Occipital lobe (tissue), 2 donors: Measurements from ENCODE around the gene ZNF212. TPM values are rescaled to one million over a fixed set of nuclear protein-coding genes. Genes with fewer than 3 reads are reported as not detected.

ENCODE experiments used
- small RNA-seq: library from RNA; depleted of rRNA; stranded (forward); fragments of <200 nt; gene quantifications from one replicate; pipeline ENCODE3, GENCODE V24; 2014
- total RNA-seq: library from RNA; depleted of rRNA; stranded (reverse); fragments of >200 nt; gene quantifications from one replicate; pipeline ENCODE4 v1.2.3, GENCODE V29; 2014

ZNF212 gene
- total RNA-seq, 1 donor from 2014 or later: 5.8 TPM

Small RNA genes within 50 kb of the gene (small RNA-seq; reads per million reads assigned to genes)
- not detected for gene AC004890.1

Other genes with a start within 250 kb of the ZNF212 start
- gene PDIA4, start 211.1 kb upstream of the ZNF212 start, total RNA-seq: 69.6 TPM
- gene ZNF786, start 148.9 kb upstream of the ZNF212 start, total RNA-seq: 12.6 TPM
- 5.1 TPM for gene ZNF425, start 113.3 kb upstream of the ZNF212 start, total RNA-seq
- gene ZNF398, start 92.2 kb upstream of the ZNF212 start, total RNA-seq: 25.7 TPM
- gene ZNF282, start 44.1 kb upstream of the ZNF212 start, total RNA-seq: 25.7 TPM
- 13.3 TPM for gene ZNF783, start 22.5 kb downstream of the ZNF212 start, total RNA-seq
- gene ZNF777, start 221.4 kb downstream of the ZNF212 start, total RNA-seq: 4.1 TPM